GM12878 (cell line): Measurements from ENCODE around the gene NFKBIE. TPM values are rescaled to one million over a fixed set of nuclear protein-coding genes. Genes with fewer than 3 reads are reported as not detected.

Source experiments
- ATAC-seq: fragments of 200-7000 bp; cut with Tn5 transposase; 3 replicates; pipeline ENCODE4 v1.9.1; 2020; ENCODE audit warnings: mild to moderate bottlenecking, moderate library complexity
- BruUV-seq: library from RNA; stranded (reverse); fragments of 400-500 nt; replicated peaks from 2 replicates; lab custom pipeline; 2021; lab: Mats Ljungman, UMichigan
- CTCF ChIA-PET: fragments of 300-600 bp; sonication (Branson Sonifier 250); formaldehyde crosslinking; extraction: SDS; loops from one replicate; lab custom pipeline; 2021; ENCODE audit warnings: inconsistent platforms; lab: Yijun Ruan, JAX
- POLR2A ChIA-PET: fragments of 350-600 bp; formaldehyde crosslinking; extraction: SDS; loops from one replicate; lab custom pipeline; 2021; ENCODE audit warnings: inconsistent platforms; lab: Charles Lee
- RAD21 ChIA-PET: fragments of 300-600 bp; sonication (Branson Sonifier 250); formaldehyde crosslinking; loops from one replicate; lab custom pipeline; 2023; ENCODE audit warnings: antibody characterized with exemption; ENCODE audit not compliant: unreplicated experiment; lab: Charles Lee
- SMC1A ChIA-PET: fragments of 300-600 bp; sonication (Branson Sonifier 250); formaldehyde crosslinking; loops from one replicate; lab custom pipeline; 2023; ENCODE audit not compliant: unreplicated experiment, uncharacterized antibody; lab: Charles Lee
- DNase-seq: peaks from one replicate; pipeline ENCODE4 v3.0.0-alpha.2; 2011; ENCODE audit warnings: low read depth, low spot score
- FAIRE-seq: peaks from 3 replicates; lab custom pipeline; 2011; peaks lifted over from hg19 to GRCh38; lab: Jason Lieb, UNC
- H2AFZ ChIP-seq: 2 replicates; pipeline ENCODE4 v1.6.0; 2011; ENCODE audit warnings: low read depth, low read length, control low read depth; ENCODE audit not compliant: control insufficient read depth
- H3K27ac ChIP-seq: 2 replicates; pipeline ENCODE4 v1.5.1; 2011; ENCODE audit warnings: control low read depth; ENCODE audit not compliant: control insufficient read depth, insufficient read depth
- H3K27me3 ChIP-seq, 2 experiments: replicated peaks in 1 of 2; 2 replicates each; pipeline versions ENCODE4 v1.6.0 to v1.6.1; 2011; ENCODE audit warnings: low read length in 1 of 2; ENCODE audit not compliant: control insufficient read depth in 2 of 2, insufficient read depth in 2 of 2
- H3K36me3 ChIP-seq, 2 experiments: 2 replicates each; pipeline ENCODE4 v1.5.1; 2011; ENCODE audit warnings: low read length in 1 of 2; ENCODE audit not compliant: control insufficient read depth in 2 of 2, insufficient read depth in 2 of 2
- H3K4me1 ChIP-seq: 2 replicates; pipeline ENCODE4 v1.6.1; 2011; ENCODE audit warnings: mild to moderate bottlenecking, low read length, moderate library complexity, mixed read lengths; ENCODE audit not compliant: control insufficient read depth, insufficient read depth
- H3K4me2 ChIP-seq: 2 replicates; pipeline ENCODE4 v1.6.0; 2011; ENCODE audit warnings: control low read depth; ENCODE audit not compliant: control insufficient read depth, insufficient read depth
- H3K4me3 ChIP-seq: fragments of 200-600 bp; sonication (generic); 2 replicates; pipeline ENCODE4 v1.5.1; 2016
- H3K79me2 ChIP-seq: 2 replicates; pipeline ENCODE4 v1.6.0; 2011; ENCODE audit warnings: low read length; ENCODE audit not compliant: control insufficient read depth, insufficient read depth
- H3K9ac ChIP-seq: 2 replicates; pipeline ENCODE4 v1.8.0; 2011; ENCODE audit warnings: low read length, control low read depth, mixed read lengths; ENCODE audit not compliant: control insufficient read depth, insufficient read depth
- H3K9me3 ChIP-seq: replicated peaks from 3 replicates; pipeline ENCODE4 v1.5.1; 2011; ENCODE audit warnings: mild to moderate bottlenecking, low read length; ENCODE audit not compliant: control insufficient read depth, insufficient read depth
- H4K20me1 ChIP-seq: 2 replicates; pipeline ENCODE4 v1.6.0; 2011; ENCODE audit not compliant: control insufficient read depth, insufficient read depth
- HDAC2 ChIP-seq: fragments of 200-600 bp; sonication (generic); IDR thresholded peaks from 2 replicates; pipeline ENCODE4 v1.6.1; 2017
- POLR2AphosphoS5 ChIP-seq: IDR thresholded peaks from 2 replicates; pipeline ENCODE4 v1.6.1; 2011; ENCODE audit warnings: mild to moderate bottlenecking, low read length, inconsistent platforms
- RFX5 ChIP-seq: IDR thresholded peaks from 2 replicates; pipeline ENCODE4 v1.6.1; 2011; ENCODE audit warnings: low read depth, low read length, improper control_type of control experiment
- SIN3A ChIP-seq: IDR thresholded peaks from 2 replicates; pipeline ENCODE4 v1.6.1; 2012; ENCODE audit warnings: low read depth, low read length, improper control_type of control experiment
- SMAD1 ChIP-seq: fragments of 450-650 bp; IDR thresholded peaks from 2 replicates; pipeline ENCODE4 v1.6.1; 2018; ENCODE audit warnings: mild to moderate bottlenecking, low read depth; ENCODE audit not compliant: partially characterized antibody
- SPI1 ChIP-seq: IDR thresholded peaks from 2 replicates; pipeline ENCODE4 v1.6.1; 2011; ENCODE audit warnings: low read depth, mild to moderate bottlenecking, low read length, moderate library complexity, borderline replicate concordance; ENCODE audit not compliant: insufficient read depth
- WGBS: methylation state at CpG from one replicate; pipeline ENCODE4 v1.1.6; 2016; ENCODE audit warnings: low lambda C conversion rate; ENCODE audit not compliant: insufficient replicate concordance, insufficient coverage; ENCODE audit errors: missing lambda C conversion rate; 5-methylcytosine and 5-hydroxymethylcytosine counted together
- in situ Hi-C: fragments of 300-500 bp; cut with MboI; formaldehyde crosslinking; loops from 9 replicates; pipeline ENCODE4 v1.14.3; 2018; ENCODE audit warnings: mixed read lengths
- intact Hi-C: fragments of 100-400 bp; cut with micrococcal nuclease; formaldehyde crosslinking; loops from one replicate; pipeline ENCODE4 v1.14.2; 2022; ENCODE audit not compliant: unreplicated experiment
- polyA plus RNA-seq, 11 experiments: library from polyadenylated mRNA; depleted of rRNA in 4 of 11; unstranded in 6 of 11; stranded (reverse) in 5 of 11; fragments of >200 nt; fragmentation: Nextera tagmentation in 4 of 11; fragmentation: Illumina TruSeq in 1 of 11; extraction: Ambion mirVana in 4 of 11; extraction: Trizol in 1 of 11; gene quantifications; 1 replicate in 1 of 11; 2 replicates in 10 of 11; pipeline versions ENCODE4 v1.2.1 to v1.2.3, GENCODE V29; 2011 to 2016; ENCODE audit warnings: inconsistent platforms in 2 of 11, missing spikeins in 2 of 11, low read depth in 1 of 11
- total RNA-seq, 4 experiments: library from RNA; depleted of rRNA in 3 of 4; stranded (reverse); fragments of >200 nt in 3 of 4; fragmentation: Illumina TruSeq in 1 of 4; extraction: Trizol in 1 of 4; gene quantifications; 2 replicates each; pipeline versions ENCODE4 v1.2.1 to v1.2.3, GENCODE V29; 2013 to 2021

The NFKBIE gene
- total and polyA plus RNA-seq, 10 of the 15 experiments (the other 5 are each of a cell fraction or from before 2014, with no cell fraction given): 10.4 to 106 (median 38.8) TPM

- no peak for TF ChIP-seq RFX5
- no peak for TF ChIP-seq SMAD1
- no peak for TF ChIP-seq SPI1
- no peak for TF ChIP-seq SIN3A
- TF ChIP-seq POLR2AphosphoS5: 0 out of 2 replicates have a peak, but pooled peaks have one; percentile 3
- no peak for TF ChIP-seq HDAC2
- in situ Hi-C loops (no loop called here), intact Hi-C loops (no loop called here)
- peaks cover 36 to 51% of the 10 kb centered on the region in 2 experiments for H3K36me3 ChIP-seq
- no peaks in the 10 kb centered on the region for H3K27me3 ChIP-seq
- no peak for DNase-seq
- 2% methylated on average over 15 of the region's 15 CpGs for WGBS
- H4K20me1 ChIP-seq: peaks cover 5% of the 10 kb centered on the region; the same call in 1 of the 2 replicates
- no TSS peak for BruUV-seq
- no peak overlapping the region for H2AFZ ChIP-seq
- no peaks in the 10 kb centered on the region for H3K9me3 ChIP-seq
- peak; percentile 0; the same call in 1 of the 3 replicates for ATAC-seq
- ChIA-PET CTCF (interaction anchor here (1.0 to 5.0 kb wide), 15 partner anchors 8 to 160 kb away, joined by 3 to 45 read pairs (median 7); partner anchors contain the start of gene HSP90AB1), POLR2A (interaction anchor here (1.0 to 10.7 kb wide), 6 partner anchors 7 to 79 kb away, joined by 3 to 131 read pairs (median 7); partner anchors contain the start of gene HSP90AB1), SMC1A (interaction anchor here (0.9 to 3.1 kb wide), 11 partner anchors 10 to 160 kb away, joined by 3 to 25 read pairs (median 5); partner anchors contain the start of genes HSP90AB1 and SLC29A1), RAD21 (interaction anchor here (0.6 to 4.8 kb wide), 10 partner anchors 9 to 175 kb away, joined by 3 to 28 read pairs (median 4); partner anchors contain the start of genes HSP90AB1, NFKBIE and SLC29A1)
- peak overlapping the region; percentile 77 for H3K4me3 ChIP-seq
- H3K27ac ChIP-seq: peak overlapping the region; percentile 99
- H3K9ac ChIP-seq: peak overlapping the region; percentile 90
- no peak for FAIRE-seq
- peak overlapping the region; percentile 71 for H3K4me2 ChIP-seq
- peaks cover 83% of the 10 kb centered on the region for H3K79me2 ChIP-seq
- peaks cover 50% of the 10 kb centered on the region for H3K4me1 ChIP-seq
These were observed 9.2 kb downstream of the NFKBIE start for GRCh38 chr6:44255871-44256774.
